Breast epithelium (tissue), 3 donors: ENCODE data around the gene MARCKS.

Experiments used
- POLR2A ChIP-seq: fragments of 450-650 bp; IDR thresholded peaks from one replicate; pipeline ENCODE4 v1.6.1; 2016; ENCODE audit warnings: antibody characterized with exemption, mild to moderate bottlenecking, moderate library complexity
- TF ChIP-seq, protein P1 (sequence below), 3 donors: fragments of 450-650 bp; IDR thresholded peaks; one replicate each; pipeline ENCODE4 v1.5.1; 2016 to 2017; ENCODE audit warnings: antibody characterized with exemption in 3 of 3, mild to moderate bottlenecking in 3 of 3, moderate library complexity in 3 of 3

DNA sequence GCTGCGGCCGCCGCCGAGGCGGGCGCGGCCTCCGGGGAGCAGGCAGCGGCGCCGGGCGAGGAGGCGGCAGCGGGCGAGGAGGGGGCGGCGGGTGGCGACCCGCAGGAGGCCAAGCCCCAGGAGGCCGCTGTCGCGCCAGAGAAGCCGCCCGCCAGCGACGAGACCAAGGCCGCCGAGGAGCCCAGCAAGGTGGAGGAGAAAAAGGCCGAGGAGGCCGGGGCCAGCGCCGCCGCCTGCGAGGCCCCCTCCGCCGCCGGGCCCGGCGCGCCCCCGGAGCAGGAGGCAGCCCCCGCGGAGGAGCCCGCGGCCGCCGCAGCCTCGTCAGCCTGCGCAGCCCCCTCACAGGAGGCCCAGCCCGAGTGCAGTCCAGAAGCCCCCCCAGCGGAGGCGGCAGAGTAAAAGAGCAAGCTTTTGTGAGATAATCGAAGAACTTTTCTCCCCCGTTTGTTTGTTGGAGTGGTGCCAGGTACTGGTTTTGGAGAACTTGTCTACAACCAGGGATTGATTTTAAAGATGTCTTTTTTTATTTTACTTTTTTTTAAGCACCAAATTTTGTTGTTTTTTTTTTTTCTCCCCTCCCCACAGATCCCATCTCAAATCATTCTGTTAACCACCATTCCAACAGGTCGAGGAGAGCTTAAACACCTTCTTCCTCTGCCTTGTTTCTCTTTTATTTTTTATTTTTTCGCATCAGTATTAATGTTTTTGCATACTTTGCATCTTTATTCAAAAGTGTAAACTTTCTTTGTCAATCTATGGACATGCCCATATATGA is 3.2 kb downstream of the MARCKS start:
- TF ChIP-seq, protein P1, sequence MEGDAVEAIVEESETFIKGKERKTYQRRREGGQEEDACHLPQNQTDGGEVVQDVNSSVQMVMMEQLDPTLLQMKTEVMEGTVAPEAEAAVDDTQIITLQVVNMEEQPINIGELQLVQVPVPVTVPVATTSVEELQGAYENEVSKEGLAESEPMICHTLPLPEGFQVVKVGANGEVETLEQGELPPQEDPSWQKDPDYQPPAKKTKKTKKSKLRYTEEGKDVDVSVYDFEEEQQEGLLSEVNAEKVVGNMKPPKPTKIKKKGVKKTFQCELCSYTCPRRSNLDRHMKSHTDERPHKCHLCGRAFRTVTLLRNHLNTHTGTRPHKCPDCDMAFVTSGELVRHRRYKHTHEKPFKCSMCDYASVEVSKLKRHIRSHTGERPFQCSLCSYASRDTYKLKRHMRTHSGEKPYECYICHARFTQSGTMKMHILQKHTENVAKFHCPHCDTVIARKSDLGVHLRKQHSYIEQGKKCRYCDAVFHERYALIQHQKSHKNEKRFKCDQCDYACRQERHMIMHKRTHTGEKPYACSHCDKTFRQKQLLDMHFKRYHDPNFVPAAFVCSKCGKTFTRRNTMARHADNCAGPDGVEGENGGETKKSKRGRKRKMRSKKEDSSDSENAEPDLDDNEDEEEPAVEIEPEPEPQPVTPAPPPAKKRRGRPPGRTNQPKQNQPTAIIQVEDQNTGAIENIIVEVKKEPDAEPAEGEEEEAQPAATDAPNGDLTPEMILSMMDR (IDR thresholded peaks at IDR 0.05): no peak
- no peak for TF ChIP-seq POLR2A
